ENCODE results near the gene LPIN1.

LPIN1 gene

DNA sequence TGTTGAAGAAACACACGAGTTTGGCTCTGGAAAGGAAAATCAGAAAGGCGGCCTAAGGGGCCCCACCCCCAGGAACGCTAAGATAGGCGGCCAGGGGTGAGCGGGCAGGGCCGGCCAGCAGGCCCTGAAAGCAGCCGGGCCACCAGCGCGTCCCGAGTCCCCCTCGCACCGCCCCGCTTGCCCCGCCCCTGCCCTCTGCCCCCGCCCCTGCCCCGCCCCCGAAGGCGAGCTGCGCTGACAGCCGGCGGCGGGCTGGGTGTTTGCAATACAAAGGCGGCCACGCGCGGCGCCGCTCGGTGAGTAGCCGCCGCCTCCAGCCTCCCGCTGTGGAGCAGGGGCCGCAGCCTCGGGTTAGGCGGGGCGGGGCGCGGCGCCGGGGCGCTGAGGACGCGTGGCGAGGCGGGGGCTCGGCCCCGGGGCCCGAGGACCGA lies at the start of gene LPIN1:
Gene LPIN1 (plus strand): TSS at position 257 of the 431 bp plus-strand sequence. CDS start 18,910 bp downstream, outside the sequence.
- DNase-seq (ENCODE audit: low read depth in 2 of 2), result peak; percentile 73 to 80

- DNase-seq (ENCODE audit: low read depth in 2 of 2), result no peak
These were observed 49.7 kb upstream of the LPIN1 start for GRCh38 chr2:11696736-11697102.

DNA sequence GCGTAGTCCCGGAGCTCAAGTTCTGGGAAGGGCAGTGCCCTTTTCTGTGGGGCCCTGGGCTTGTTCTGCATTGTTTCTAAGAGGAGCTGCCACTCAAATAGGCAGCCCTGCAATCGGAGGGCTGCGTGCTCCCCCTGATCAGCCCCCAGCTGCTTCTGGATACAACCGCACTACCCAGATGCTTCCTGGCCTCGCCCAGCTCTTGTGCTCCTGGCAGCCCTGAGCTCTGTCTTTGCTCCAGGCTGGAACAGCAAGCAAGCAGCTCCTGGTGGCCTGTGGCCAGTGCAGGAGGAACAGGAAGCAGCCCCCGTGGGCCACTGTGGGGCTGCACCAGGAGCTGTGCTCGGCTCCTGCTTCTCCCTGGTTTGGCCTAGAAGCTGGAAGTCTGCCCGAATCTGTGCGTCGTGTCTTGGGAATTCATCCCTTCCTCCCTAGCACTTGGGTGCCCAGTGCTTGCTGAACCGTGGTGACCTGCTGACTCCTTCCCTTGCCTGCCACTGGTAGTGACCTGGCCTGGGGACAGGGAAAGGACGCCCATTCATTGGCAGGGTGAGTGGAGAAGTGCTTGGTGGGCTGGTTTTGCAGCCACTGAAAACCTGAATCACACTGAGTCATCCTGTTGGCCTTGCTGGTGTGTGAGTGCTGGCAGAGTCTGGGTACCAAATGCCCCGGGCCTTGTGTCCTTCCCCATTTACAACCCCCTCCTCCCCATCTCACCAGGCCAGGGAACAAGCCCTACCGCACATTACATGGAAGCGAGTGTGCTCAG lies 49.1 kb upstream of the LPIN1 start:
- no peak for DNase-seq (ENCODE audit: low read depth in 2 of 2)

GRCh38 chr2:11698009-11698922 lies 48.2 kb upstream of the LPIN1 start:
- DNase-seq (ENCODE audit: low read depth in 2 of 2), result no peak

GRCh38 chr2:11699686-11700670 lies 46.5 kb upstream of the LPIN1 start:
- DNase-seq (ENCODE audit: low read depth in 2 of 2), result no peak

GRCh38 chr2:11701206-11701605 lies 45.2 kb upstream of the LPIN1 start:
- DNase-seq (ENCODE audit: low read depth in 2 of 2), result no peak

DNA sequence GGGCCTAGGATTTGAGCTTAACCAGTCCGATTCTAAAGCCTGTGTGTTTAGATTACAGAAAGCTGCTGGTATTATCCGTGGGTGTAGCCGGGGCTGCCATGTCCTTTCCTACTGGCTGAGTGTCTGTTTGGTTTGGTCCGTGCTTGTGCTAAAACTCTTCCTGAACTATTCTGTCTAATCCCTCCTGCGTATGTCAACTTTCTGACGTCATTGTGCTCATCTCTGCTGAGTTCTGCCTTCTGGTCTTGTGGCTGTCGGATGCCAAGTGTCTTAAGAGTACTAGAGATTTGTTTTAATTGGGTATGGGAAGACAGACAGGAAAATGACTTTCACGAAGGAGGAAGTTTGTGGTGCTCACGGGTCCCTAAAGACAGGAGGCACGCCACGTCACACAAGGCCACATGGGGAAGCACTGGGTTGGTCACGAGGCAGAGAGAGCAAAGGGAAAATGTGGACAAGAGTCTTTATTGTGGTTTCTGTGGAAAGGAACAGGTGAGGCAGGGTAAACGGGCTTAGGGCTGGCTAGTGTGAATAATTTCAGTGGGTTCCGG lies 44.6 kb upstream of the LPIN1 start:
- no peak for DNase-seq (ENCODE audit: low read depth in 2 of 2)

GRCh38 chr2:11702946-11703345 lies 43.5 kb upstream of the LPIN1 start:
- DNase-seq (ENCODE audit: low read depth in 2 of 2), result no peak

DNA sequence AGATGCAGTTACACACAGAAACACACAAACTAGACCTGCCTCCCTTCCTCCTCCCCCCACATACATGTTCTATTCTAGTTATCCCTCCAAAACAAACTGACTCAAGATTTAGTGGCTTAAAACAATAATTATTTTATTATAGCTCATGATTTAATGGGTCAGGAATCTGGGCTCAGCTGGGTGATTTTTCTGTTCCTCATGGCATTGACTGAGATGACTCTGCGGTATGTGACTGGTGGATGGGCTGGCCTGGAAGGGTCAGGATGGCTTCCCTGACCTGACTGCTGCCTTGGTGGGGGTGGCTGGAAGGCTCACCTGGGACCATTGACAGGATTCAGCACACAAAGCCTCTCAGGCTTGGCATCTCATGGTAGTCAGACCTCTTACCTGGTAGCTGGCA lies 42.7 kb upstream of the LPIN1 start:
- no peak for DNase-seq (ENCODE audit: low read depth in 2 of 2)

DNA sequence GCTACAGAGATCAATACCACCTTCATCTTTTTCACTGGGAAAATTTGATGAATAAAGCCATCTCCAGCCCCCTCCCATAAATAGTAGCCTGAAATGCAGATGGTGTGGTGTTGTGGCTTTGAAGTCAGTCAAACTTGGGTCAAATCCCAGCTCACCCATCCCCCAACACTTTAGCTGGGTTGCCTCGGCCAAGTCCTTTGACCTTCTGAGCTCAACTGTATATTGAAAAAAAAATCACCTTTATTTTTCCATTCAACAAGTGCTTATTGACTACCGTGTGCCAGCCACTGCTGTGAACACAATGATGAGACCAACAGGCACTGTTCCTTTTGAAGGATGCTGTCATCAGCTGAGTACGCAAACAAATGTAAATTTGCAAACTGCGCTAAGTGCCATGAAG lies 41.4 kb upstream of the LPIN1 start:
- DNase-seq (ENCODE audit: low read depth in 2 of 2), result no peak

GRCh38 chr2:11705711-11706110 lies 40.7 kb upstream of the LPIN1 start:
- no peak for DNase-seq (ENCODE audit: low read depth in 2 of 2)

GRCh38 chr2:11708106-11708505 lies 38.3 kb upstream of the LPIN1 start:
- DNase-seq (ENCODE audit: low read depth in 2 of 2), result no peak

- DNase-seq (ENCODE audit: low read depth in 2 of 2), result no peak
These were observed 37.1 kb upstream of the LPIN1 start for GRCh38 chr2:11709293-11709692.

GRCh38 chr2:11710210-11710609 lies 36.2 kb upstream of the LPIN1 start:
- no peak for DNase-seq (ENCODE audit: low read depth in 2 of 2)

DNA sequence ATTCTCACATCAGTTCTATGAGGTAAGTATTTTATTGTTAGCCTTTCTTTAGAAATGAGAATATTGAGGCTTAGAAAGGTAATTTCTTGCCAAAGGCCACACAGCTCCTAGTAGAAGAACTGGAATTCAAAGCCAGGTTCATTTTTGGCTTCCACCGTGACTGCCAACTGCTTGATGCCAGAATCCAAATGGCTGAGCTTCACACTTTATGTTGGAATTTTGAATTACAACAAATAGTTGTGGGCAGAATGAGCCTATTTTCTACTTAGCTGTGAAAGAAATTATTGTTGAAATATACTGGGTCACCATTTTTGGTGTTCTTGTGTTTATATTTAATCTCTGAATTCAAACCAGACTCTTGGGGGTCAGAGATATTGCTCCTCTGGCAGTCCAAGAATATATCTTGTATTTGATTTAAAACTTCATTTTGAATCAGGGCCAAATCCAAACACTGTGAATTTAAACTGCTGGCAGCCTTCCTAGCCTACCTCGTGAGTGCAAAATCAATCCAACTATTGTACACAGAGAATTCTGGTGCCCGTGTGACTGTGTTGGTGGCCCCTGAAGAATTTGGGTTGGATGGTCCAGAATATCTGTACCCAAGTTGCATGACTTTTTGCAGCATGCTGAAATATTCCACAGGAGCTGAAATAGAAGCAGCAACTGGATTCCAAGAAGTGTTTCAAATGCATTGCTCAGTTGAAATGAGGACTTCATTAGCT lies 35.6 kb upstream of the LPIN1 start:
- DNase-seq (ENCODE audit: low read depth in 2 of 2), result no peak

DNA sequence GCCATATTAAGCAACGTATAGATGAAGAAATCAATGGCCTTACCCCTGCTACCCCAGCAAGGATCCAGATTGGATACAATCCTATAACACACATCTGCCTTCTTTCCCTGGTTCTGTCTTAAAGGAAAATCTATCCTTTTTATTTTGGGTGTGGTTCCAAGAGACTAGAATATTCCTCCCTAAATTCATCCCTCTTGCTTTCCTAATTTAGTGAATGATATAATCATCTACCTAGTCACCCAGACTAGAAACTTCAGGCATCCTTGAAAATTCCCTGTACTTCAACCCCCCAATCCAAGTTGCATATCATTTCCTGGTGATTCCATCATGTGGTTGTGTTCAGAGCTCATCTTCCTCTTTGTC lies 35.1 kb upstream of the LPIN1 start:
- DNase-seq (ENCODE audit: low read depth in 2 of 2), result no peak

DNA sequence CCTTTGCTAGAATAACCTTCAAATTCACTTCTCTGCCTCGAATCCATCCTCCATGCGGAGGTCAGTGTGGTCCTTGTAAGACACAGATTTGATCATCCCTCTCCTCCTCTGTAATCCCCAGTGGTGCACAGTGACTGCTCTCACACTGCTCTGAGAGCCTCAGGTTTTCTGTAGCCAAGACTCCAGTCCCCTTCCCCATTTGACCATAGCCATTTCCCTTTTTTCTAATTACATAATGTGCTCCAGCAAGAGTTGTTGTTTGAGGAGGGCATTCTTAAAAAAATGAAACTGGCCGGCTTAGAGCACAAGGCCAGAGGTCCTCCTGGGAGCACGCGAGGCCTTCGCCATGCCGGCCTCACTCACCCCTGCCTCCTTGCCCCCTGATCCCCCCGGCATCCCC lies 34.7 kb upstream of the LPIN1 start:
- DNase-seq (ENCODE audit: low read depth in 2 of 2), result no peak

GRCh38 chr2:11712866-11713265 lies 33.6 kb upstream of the LPIN1 start:
- DNase-seq (ENCODE audit: low read depth in 2 of 2), result no peak

GRCh38 chr2:11713815-11714214 lies 32.6 kb upstream of the LPIN1 start:
- no peak for DNase-seq (ENCODE audit: low read depth in 2 of 2)

GRCh38 chr2:11715987-11716652 lies 30.3 kb upstream of the LPIN1 start:
- DNase-seq (ENCODE audit: low read depth in 2 of 2), result no peak
